HG03520 (cell line): ENCODE data around the gene STPG4.
"Not testable (repeated sequence)": the region's sequence is repeated elsewhere in the genome, so short reads cannot be mapped to it uniquely, and the experiment has no call there.

Source experiments
- ATAC-seq: cut with Tn5 transposase; IDR thresholded peaks from one replicate; pipeline ENCODE4 v1.9.1; 2021; ENCODE audit warnings: mild to moderate bottlenecking, moderate library complexity; ENCODE audit not compliant: unreplicated experiment

STPG4 gene

DNA sequence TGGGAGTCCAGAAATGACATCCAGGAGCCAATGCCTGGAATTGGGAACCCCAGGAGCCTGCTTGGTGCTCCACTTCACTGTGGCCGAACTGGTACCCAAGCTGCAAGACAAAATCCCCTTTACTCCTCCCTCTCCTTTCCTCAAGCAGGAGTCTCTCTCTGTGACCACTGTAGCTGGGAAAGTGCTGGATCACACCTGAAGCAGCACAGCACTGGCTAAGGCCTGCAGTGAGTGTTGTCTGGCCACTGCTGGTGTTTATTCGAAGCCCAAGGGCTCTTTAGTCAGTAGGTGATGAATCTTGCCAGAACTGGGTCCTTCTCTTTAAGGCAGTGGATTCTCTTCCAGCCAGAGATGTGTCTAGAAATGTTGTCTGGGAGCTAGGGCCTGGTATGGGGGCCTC lies 26.4 kb downstream of the STPG4 start:
- ATAC-seq = no peak

DNA sequence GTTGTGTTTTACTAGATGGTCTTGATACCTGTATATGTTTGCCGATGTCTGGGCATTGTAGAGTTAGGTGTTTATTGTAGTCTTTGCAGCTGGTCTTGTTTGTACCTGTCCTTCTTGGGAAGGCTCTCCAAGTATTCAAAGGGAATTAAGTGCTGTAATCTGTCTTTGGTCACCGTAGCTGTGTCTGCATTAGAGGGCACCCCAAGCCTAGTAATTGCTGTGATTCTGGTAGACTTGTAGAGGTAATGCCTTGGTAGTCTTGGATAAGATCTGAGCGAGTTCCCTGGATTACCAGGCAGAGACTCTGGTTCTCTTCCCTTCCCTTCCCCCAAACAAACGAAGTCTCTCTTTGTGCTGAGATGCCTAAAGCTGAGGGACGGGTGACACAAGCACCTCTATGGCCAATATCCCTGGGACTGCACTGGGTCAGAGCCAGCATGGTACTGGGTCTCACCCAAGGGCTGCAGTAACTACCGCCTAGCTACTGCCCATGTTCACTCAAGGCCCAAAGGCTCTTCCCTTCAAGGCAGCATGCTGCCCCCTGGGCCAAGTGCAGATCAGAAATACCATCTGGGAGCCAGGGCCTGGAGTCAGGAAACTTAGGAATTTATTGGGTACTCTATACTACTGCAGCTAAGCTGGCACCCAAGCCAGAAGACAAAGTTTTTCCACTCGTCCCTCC lies 27.1 kb downstream of the STPG4 start:
- ATAC-seq = no peak

DNA sequence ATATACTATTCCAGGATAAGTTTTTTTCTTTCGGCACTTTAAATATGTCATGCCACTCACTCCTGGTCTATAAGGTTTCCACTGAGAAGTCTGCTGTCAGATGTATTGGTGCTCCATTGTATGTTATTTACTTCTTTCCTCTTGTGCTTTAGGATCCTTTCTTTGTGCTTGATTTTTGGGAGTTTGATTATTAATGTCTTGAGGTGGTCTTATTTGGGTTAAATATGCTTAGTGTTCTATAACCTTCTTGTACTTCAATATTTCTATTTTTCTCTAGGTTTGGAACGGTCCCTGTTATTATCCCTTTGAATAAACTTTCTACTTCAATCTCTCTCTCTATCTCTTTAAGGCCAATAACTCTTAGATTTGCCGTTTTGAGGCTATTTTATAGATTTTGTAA lies 28.3 kb downstream of the STPG4 start:
- no peak for ATAC-seq

DNA sequence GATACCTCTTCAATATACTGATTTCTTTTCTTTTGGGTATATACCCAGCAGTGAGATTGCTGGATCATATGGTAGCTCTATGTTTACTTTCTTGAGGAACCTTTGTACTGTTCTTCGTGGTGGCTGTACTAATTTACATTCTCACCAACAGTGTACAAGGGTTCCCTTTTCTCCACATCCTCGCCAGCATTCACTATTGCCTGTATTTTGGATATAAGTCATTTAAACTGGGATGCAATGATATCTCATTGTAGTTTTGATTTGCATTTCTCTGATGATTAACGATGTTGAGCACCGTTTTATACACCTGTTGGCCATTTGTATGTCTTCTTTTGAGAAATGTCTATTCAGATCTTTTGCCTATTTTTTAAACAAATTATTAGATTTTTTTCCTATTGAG lies 30.4 kb downstream of the STPG4 start:
- not testable (repeated sequence) for ATAC-seq

DNA sequence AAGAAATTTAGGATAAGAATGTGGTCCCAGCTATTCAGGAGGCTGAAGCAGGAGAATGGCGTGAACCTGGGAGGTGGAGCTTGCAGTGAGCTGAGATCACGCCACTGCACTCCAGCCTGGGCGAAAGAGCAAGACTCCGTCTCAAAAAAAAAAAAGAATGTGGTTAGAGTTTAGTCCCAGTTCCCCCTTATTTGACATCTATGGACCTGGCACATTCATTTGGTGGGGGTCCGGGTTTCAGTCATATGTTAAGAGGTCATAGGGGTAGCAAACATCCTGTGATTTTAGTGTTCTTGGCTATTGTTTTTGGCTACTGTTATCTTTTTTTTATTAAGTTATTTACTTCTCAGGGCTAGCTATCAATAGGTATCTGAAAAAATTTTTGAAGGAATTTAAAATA lies 34.7 kb downstream of the STPG4 start:
- not testable (repeated sequence) for ATAC-seq

DNA sequence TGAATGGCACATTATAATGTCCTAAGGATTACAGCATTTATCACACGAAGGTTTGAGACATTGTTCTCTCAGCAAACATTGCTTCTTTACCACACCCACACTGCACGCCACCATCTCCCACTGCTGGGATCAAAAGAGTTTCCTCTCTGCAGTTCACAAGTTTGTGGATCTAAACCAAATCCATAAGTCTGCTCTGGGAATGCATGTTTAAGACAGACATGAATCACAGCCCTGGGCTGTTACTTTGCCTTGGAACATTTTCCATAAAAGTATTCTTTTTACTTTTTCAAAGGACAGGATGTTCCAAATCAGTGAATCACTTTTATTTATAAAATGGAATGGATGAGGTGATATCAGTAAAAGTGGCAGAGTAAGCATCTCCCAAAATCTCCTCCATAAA lies 36.1 kb downstream of the STPG4 start:
- no peak for ATAC-seq

DNA sequence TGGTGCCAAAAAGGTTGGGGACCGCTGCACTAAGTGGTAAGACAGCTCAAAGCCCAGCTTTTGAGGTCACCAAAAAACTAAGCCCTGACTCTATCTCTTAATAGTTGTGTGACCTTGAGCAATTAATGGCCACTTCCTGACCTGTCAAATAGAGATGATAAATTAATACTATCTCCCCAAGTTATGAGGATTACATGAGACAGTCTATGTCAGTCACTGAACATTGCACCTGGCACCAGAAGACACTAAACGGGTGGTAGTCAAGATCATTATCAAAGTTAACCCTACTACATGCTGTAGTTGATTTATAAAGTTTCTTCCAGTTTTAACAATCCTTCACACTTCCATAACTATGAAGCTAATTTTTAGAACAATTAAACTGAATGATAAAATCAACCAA lies 36.5 kb downstream of the STPG4 start:
- ATAC-seq = no peak

DNA sequence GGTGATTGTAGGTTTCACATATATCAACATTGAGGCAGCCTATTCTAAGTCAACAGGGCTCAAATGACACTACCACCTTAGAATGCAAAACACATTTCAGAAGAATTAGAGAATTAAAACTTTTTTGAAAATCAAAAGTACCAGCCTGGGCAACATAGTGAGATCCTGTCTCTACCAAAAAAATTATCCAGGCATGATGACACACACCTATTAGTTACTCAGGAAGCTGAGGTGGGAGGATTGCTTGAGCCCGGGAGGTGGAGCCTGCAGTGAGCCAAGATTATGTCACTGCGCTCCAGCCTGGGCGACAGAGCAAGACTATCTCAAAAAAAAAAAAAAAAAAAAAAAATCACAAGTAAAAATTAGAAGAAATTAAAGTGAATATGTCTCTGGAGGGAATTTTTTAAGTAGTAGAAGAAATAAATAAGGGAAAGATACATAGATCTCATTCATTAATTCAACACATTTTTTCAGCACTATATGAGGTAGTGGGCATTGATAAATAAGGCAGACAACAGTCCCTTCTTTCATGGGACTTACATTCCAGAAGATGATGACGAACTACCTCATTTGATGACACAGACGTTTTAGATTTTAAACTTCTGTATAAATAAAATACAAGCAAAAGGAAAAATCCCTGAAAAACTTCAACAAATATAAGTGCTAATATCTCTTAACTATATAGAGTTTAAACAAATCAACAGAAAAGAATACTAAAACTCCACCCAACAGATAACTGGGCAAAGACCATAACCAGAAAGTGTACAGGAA lies 42.3 kb downstream of the STPG4 start:
- no peak for ATAC-seq

DNA sequence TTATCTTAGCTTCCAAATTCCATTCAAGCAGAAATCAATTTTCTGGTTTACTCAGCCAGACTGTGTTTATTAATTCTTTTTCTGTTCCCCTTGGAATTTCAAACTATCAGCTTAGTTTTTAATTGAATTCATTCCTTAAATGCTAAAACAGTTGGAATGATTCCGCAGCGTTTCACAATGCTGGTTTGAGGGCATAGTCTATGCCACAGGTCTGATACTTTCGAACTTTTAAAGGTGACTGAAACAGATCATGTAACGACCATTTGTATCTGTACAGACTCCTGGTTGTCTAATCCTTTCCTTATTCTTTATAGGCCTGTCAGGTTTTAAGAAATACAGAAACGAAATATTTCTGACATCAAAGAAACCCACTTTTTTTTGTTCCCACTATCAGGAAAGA lies 45.4 kb downstream of the STPG4 start:
- no peak for ATAC-seq

DNA sequence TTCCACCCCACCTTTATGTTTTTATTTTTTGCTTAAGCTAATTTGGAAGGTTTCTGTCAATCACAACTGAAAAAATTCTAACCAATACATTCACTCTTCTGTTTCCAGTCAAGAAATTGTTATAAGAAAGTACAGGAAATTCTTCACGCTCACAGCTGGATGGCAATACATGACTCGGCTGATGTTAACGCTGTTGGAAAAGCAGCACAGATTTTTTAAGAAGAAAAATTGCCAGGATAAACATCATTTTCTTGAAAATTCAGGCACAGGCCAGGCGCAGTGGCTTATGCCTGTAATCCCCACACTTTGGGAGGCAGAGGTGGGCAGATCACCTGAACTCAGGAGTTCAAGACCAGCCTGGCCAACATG lies 46.1 kb downstream of the STPG4 start:
- no peak for ATAC-seq

DNA sequence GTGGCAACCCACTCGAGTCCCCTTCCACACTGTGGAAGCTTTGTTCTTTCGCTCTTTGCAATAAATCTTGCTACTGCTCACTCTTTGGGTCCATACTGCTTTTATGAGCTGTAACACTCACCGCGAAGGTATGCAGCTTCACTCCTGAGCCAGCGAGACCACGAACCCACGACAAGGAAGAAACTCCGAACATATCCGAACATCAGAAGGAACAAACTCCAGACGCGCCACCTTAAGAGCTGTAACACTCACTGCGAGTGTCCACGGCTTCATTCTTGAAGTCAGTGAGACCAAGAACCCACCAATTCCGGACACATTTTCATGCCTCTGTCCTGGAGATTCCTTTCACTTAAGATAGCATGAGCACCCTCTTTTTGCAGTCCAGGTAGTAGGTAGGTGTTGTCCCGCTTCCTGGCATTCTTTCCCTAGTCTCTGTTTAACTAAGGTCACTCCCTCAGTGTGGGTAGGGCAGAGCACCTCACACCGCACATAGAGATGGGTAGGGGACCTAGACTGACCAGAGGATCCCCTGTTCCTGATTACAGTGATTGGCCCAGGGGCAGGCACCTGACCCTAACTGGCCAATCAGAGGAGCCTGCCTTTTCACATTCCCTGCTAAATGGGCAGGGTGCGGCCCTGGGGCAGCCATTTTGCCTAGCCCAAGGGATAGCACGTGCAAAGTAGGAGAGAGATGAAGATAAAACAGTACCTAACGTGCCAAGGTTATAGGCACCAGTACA lies 46.7 kb downstream of the STPG4 start:
- ATAC-seq = not testable (repeated sequence)

DNA sequence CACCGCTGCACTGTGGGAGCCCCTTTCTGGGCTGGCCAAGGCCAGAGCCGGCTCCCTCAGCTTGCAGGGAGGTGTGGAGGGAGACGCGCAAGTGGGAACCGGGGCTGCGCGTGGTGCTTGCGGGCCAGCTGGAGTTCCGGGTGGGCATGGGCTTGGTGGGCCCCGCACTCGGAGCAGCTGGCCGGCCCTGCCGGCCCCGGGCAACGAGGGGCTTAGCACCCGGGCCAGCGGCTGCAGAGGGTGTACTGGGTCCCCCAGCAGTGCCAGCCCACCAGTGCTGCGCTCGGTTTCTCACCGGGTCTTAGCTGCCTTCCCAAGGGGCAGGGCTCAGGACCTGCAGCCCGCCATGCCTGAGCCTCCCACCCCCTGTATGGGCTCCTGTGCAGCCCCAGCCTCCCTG lies 47.9 kb downstream of the STPG4 start:
- not testable (repeated sequence) for ATAC-seq

DNA sequence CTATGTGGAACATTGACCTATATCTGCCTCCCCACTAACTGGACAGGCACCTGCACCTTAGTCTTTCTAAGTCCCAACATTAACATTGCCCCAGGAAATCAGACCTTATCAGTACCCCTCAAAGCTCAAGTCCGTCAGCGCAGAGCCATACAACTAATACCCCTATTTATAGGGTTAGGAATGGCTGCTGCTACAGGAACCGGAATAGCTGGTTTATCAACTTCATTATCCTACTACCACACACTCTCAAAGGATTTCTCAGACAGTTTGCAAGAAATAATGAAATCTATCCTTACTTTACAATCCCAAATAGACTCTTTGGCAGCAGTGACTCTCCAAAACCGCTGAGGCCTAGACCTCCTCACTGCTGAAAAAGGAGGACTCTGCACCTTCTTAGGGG lies 48.9 kb downstream of the STPG4 start:
- not testable (repeated sequence) for ATAC-seq

DNA sequence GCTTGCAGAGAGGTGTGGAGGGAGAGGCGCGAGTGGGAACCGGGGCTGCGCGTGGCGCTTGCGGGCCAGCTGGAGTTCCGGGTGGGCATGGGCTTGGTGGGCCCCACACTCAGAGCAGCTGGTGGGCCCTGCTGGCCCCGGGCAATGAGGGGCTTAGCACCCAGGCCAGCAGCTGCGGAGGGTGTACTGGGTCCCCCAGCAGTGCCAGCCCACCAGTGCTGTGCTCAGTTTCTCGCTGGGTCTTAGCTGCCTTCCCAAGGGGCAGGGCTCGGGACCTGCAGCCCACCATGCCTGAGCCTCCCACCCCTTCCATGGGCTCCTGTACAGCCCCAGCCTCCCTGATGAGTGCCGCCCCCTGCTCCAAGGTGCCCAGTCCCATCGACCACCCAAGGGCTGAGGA lies 55.4 kb downstream of the STPG4 start:
- ATAC-seq = not testable (repeated sequence)

DNA sequence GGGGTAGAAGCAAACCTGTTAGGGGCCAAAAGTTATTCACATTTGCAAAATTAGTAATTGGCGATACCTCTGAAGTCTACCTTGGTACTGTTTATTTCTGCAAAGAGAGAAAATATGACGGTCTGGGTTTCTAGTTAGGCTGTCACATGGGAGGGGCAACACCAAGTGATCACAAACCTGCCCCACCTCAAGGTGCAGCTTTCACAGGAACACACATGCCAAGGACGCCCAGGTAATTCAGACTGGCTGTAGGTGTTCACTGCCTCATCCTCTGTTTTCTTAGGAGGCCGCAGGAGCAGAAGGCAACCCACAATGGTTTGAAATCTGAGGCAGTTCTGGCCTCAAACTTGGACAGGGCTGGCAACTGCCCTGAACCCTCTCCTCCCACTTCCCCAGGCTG lies 56.2 kb downstream of the STPG4 start:
- ATAC-seq = no peak

DNA sequence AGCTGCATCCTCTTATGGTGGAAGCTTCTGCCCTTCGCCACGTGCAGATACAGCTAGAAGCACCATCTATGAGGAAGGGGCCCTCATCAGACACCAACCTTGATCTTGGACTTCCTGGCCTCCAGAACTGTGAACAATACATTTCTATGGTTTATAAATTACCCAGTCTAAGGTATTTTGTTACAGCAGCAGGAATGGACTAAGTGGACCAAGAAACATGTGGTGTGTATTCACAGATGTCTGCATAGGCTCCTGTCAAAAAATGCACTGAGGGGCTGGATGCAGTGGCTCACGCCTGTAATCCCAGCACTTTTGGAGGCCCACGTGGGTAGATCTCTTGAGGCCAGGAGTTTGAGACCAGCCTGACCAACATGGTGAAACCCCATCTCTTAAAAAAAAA lies 57.5 kb downstream of the STPG4 start:
- ATAC-seq = no peak

DNA sequence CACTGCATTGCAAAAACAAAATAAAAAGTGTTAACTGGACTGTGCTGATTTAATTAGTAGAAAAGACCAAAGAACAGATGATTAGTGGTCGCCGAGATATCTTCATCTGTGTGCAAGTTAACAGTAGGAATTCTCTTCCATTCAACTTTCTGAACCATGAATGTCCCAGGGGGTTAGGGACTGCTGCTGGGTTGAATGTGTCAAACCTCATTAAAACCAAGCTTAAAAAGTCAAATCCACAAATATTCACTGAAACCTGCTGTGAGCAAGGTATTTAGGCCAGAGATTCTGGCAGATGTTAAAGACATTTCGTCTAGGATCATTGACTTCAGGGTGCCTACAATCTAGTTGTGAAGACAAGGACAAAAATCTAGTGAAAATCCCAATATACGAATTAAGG lies 58.7 kb downstream of the STPG4 start:
- ATAC-seq = no peak

DNA sequence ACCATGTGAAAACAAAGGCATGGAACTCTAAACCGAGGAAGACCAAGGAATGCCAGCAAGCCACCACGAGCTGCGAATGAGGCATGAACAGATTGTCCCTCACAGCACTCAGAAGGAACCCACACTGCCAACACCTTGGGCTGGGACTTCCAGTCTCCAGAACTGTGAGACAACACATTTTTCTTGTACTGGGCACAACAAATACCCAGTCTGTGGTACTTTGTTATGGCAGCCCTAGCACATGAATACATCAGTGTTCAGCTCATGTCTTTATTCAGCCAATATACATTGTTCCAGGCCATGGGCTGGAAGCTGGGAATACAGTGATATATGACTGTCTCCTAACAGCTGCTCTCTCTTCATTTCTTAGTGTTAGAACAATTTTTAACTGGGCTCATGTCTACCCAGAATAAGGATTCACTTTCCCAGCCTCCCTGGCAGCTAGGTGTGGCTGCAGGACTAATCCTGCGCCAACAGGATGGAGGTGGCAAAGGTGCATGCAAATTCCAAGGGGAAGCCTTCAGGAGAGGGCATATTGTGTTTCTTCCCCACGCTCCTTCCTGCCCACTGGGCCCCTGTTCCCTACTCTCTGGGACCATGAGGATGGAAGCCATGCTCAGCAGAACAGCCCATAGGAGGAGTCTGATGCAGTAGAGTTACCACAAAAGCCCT lies 59.6 kb downstream of the STPG4 start:
- no peak for ATAC-seq

DNA sequence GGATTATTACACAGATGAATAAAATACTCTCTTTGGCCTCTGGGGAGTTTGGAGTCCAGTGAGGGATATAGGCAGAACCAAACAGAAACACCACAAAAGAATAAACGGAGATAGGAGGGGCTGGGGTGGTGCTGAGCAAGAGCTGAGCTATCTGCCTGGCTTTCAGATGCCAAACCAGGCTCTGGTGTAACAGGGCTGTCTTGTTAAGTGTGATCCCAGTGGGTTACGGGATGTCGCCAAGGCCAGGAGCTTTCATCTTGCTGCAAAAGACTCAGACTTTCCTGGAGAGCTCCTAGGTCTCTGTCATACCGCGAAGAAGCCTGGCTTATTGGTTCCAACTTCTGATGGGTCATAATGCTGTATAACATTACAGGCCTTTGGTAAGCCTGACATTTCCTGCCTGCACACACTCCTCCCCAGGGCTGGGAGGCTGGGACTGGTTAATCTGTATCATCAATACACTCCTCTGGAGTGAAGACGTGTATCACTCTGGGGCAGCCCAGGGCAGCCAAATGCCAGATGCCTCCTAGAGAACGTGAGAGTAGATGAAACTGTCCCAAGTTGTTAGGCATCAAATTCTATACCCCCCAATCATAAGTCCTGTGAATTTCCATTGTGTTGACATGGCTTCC lies 60.5 kb downstream of the STPG4 start:
- ATAC-seq = no peak

DNA sequence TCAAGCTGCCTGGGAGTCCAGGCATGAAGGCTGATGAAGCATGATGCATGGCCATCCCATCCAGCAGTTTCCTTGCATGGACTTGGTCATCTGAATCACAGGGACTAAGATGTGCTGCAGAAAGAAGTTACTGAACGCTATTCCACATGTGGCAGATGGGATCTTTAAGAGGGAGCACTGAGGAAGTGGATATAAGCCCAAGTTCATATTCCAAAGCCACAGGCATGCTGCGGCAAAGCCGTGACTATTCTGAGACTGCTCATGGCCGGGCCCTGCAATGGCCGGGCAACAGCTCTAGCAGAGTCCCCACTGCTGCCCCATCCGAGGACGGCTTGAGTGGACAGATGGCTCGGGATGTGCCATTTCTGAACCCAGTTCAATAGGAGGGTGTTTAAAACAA lies 61.5 kb downstream of the STPG4 start:
- no peak for ATAC-seq

DNA sequence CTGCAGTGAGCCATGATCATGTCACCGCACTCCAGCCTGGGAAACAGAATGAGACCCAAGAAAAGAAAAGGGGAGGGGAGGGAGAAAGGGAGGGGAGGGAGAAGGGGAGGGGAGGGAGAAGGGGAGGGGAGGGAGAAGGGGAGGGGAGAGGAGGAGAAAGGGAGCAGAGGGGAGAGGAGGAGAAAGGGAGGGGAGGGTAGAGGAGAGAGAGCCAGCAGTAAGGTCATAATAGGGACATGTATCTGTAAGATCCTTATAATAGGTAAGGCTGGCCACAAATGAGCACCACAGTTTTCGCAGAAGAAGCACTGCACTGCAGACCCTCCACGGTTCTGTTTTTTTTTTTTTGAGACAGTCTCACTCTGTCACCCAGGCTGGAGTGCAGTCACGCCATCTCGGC lies 62.6 kb downstream of the STPG4 start:
- no peak for ATAC-seq
